ENCODE results near the gene SNX2.

SNX2 gene

GRCh38 chr5:122773619-122774018, 1.3 kb upstream of the SNX2 start:
- no peak for DNase-seq (ENCODE audit: low spot score)

- no peak for DNase-seq (ENCODE audit: low spot score)
Observed at GRCh38 chr5:122774519-122774860, 390 bp upstream of the SNX2 start.

GRCh38 chr5:122775550-122776542, 966 bp downstream of the SNX2 start:
- no peak for DNase-seq (ENCODE audit: low spot score)

GRCh38 chr5:122778157-122778556, 3.3 kb downstream of the SNX2 start:
- no peak for DNase-seq (ENCODE audit: low spot score)

DNA sequence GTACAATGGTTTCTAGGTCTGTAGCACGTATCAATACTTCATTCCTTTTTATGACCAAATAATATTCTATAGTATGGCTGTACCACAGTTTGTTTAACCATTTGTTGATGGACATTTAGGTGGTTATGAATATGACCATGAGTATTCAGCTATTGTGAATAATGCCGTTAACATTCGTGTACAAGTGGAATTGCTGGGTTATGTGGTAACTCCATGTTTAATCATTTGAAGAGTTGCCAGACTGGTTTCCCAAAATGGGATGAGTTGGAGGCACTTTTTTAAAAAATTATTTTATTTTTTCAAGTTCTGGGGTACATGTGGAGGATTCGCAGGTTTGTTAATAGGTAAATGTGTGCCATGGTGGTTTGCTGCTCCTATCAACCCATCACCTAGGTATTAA, 4.6 kb downstream of the SNX2 start:
- no peak for DNase-seq (ENCODE audit: low spot score)

GRCh38 chr5:122780296-122780695, 5.4 kb downstream of the SNX2 start:
- DNase-seq (ENCODE audit: low spot score), result no peak

- no peak for DNase-seq (ENCODE audit: low spot score)
Observed at GRCh38 chr5:122781465-122781864, 6.6 kb downstream of the SNX2 start.

- no peak for DNase-seq (ENCODE audit: low spot score)
Observed at GRCh38 chr5:122785294-122785693, 10.4 kb downstream of the SNX2 start.

DNA sequence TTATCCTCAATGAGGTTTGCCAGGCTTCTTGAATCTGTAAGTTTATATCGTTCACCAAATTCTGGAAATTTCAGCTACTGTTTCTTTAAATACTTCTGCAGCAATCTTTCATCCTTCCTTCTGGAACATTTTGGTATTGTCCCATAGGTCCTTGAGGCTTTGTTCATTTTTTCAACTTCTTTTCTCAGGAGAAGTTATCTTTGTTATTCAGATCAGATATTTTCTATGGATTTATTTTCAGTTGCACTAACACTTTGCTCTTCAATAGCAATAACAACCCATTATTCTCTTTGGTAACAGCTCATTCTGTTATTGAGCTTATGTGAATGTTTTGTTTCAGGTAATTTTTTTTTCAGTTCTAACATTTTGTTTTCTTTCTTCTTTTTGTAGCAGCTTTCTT, 13.5 kb downstream of the SNX2 start:
- DNase-seq (ENCODE audit: low spot score), result no peak

- DNase-seq (ENCODE audit: low spot score), result no peak
Observed at GRCh38 chr5:122788996-122789395, 14.1 kb downstream of the SNX2 start.

- no peak for DNase-seq (ENCODE audit: low spot score)
Observed at GRCh38 chr5:122789461-122790171, 14.7 kb downstream of the SNX2 start.

DNA sequence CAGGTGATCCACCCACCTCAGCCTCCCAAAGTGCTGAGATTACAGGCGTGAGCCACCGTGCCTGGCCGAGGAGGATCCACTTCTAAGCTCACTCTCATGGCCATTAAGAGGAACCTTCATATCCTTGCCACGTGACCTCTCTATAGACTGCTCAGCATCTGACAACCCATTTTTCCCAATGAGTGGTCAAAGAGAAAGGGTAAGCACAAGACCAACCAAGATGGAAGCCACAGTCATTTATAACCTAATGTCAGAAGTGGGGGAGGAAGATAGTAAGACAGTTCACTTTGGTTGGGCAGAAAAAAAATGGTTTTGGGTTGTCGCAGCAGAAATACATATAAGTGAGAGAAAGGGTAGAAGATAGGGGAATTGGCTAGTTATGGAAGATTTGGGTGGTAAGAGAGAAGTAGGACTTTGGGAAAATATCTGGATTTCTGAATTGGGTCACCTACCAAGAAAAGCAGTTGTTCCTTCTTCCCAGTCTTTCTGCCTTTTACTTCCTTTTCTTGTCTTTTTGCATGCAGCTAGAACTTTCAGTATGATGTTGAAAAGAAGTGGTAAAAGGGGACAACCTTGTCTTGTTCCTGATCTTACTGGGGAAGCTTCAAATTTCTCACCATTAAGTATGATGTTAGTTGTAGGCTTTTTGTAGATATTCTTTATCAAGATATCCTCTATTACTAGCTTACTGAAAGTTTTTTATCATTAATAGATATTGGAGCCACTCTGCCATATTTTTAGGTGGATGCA, 15.6 kb downstream of the SNX2 start:
- DNase-seq (ENCODE audit: low spot score), result no peak

DNA sequence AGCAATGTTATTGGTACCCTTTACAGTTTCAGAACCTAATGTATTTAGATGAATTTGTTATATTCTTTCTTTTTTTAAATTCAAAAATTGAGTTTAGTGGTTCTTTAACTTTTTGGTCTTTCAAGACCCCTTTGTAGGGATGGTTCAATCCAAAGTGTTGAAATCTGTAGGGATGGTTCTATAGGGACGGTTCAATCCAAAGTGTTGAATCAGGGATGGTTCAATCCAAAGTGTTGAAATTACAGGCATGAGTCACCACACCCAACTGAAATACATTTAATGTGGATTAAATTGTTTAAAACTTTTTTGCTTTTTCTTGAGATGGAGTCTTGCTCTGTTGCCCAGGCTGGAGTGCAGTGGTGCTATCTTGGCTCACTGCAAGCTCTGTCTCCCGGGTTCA, 30.6 kb downstream of the SNX2 start:
- DNase-seq (ENCODE audit: low spot score), result no peak

DNA sequence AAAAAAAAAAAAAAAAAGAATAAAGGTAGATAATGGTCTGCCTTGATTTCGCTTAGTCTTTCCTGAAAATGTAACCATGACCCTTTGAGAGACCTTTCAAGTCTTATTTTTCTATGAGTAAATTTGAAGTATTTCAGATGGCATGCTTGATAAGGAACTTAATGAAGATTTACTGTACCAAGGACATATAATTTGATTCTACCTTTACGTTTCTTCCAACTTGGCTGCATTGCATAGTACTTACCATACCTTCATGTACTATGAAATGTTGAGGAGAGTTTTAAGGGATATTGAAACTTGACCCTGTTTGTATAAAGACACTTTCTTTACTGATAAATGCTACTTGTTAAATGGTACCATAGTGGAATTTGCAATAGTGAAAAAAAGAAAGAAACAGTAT, 35.5 kb downstream of the SNX2 start:
- DNase-seq (ENCODE audit: low spot score), result no peak

DNA sequence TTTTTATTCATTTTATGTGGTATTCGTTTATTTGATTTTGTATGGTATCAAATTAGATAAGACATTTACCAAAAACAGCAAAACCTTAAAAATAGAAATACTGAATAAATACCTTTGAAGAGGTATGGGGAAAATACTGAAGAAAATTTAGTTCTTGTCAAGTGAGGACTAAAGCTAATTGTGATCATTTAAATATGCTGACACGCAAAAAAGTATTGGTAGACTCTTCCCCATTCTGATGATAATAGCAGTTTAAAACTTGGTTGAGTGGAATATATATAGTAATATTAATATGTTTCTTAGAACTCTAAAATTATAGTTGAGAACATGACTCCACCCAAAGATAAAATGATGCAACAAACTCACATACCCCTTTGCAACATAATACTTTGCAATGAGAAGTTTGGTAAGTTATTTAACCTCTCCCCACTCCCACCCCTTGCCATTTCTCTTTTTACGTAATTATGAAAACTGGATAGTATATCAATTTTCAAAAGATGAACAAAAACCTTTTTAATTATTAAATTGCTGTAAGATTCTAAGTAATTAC, 40.4 kb downstream of the SNX2 start:
- DNase-seq (ENCODE audit: low spot score), result no peak

DNA sequence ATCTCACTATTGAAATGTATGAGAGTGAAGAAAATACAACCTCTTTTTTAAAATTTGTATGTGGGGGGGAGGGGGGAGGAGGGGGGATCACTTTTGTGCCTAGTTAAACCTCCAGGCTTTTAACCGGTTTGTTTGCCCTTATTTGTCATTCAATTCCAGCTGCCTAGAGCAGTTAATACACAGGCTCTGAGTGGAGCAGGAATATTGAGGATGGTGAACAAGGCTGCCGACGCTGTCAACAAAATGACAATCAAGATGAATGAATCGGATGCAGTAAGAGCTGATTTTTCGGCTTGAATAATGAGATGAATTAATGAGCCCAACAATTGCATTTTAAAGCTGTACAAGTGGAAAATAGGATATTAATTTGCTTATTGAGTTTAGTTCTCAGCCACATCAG, 41.9 kb downstream of the SNX2 start:
- DNase-seq (ENCODE audit: low spot score), result no peak

- no peak for DNase-seq (ENCODE audit: low spot score)
Observed at GRCh38 chr5:122831984-122832383, 57.1 kb downstream of the SNX2 start.

DNA sequence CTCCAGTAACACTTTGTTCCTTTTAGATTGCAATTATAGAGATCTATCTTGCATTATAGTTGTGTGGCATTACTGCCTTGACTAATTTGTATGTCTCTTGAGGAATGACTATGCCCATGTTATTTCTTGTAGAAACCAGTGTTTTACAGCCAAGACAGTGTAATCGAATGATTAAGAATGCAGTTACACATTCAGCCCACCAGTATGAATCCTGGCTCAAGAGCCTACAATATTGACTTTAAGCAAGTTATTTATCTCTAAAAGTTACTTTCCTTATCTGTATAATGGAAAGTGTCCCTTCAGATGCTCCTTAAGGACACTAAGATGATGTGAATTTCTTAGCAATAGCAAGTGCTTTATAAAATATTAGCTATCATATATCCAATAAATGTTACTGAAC, 60.8 kb downstream of the SNX2 start:
- DNase-seq (ENCODE audit: low spot score), result no peak

DNA sequence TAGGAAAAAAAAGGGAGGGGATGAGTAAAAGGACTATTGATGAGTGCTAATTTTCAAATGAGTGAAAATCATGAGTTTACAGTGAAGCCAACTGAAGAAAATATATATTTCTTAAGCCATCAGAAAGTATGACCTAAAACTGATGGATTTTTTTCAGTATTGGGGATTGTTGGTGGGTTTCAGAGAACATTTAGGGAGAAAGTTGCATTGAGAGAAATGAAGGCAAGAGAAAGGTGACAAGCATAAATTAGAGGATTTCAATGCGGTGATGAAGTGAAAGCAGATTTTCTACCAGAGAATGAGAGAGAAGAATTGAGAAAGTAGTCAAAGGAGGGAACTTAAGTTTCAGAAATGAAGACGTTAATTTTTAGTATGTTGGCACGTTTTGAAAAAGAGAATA, 62.1 kb downstream of the SNX2 start:
- DNase-seq (ENCODE audit: low spot score), result no peak

- no peak for DNase-seq (ENCODE audit: low spot score)
Observed at GRCh38 chr5:122839731-122840130, 64.9 kb downstream of the SNX2 start.

DNA sequence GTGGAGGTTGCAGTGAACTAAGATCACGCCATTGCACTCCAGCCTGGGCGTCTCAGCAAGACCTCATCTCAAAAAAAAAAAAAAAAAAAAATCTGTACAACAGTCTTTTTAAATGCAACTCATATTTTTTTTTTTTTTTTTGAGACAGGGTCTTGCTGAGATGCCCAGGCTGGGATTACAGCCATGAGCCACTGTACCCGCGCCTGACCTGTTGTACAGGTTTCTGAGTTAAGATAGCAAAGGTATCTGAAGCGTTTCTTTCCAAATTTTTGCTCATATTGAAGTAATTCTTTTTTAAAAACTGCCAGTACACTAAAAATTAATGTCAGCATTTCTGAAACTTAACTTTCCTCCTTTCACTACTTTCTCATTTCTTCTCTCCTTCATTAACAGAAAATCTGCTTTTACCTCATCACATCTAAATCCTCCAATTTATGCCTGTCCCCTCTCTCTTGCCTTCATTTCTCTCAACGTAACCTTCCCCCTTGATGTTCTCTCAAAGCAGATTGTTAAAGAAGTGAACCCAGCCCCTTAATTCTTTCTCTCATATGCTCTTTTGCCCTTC, 67.2 kb downstream of the SNX2 start:
- DNase-seq (ENCODE audit: low spot score), result no peak
